ENCODE data around the gene RASEF. TPM values are rescaled to one million over a fixed set of nuclear protein-coding genes. Genes with fewer than 3 reads are reported as not detected.

The RASEF gene
- polyA plus RNA-seq, 4 donors: 2.2 to 14.6 (median 4.7) TPM

- no peak for FAIRE-seq
Measured at GRCh38 chr9:83047839-83048775, 14.8 kb downstream of the RASEF start.

GRCh38 chr9:83043597-83043996, 19.3 kb downstream of the RASEF start:
- Histone ChIP-seq H3K4me3 (ENCODE audit: low read depth in 1 of 3, low read length in 3 of 3) (no peak overlapping the region), H3K36me3 (ENCODE audit: control insufficient read depth in 3 of 3, insufficient read depth in 2 of 3, low read depth in 1 of 3, low read length in 3 of 3) (no peaks in the 10 kb centered on the region), H3K9me3 (ENCODE audit: control insufficient read depth in 2 of 2, insufficient read depth in 1 of 2, low read depth in 1 of 2, low read length in 1 of 2) (peaks cover 0 to 6% of the 10 kb centered on the region in 2 donors), H3K27ac (ENCODE audit: low read depth in 1 of 3, low read length in 2 of 3) (no peak overlapping the region), H3K27me3 (ENCODE audit: control insufficient read depth in 3 of 3, insufficient read depth in 3 of 3, low read length in 3 of 3) (no peaks in the 10 kb centered on the region), H3K4me1 (ENCODE audit: control insufficient read depth in 3 of 3, insufficient read depth in 2 of 3, low read depth in 1 of 3, low read length in 2 of 3) (no peaks in the 10 kb centered on the region)
- 73 to 90% (median 86%) methylated on average over 7 of the region's 7 CpGs for WGBS, 3 donors
- no peak for FAIRE-seq
- no peak for DNase-seq

More at GRCh38 chr9:83047839-83048775, 14.8 kb downstream of the RASEF start:
- Histone ChIP-seq H3K4me3 (ENCODE audit: low read depth in 1 of 3, low read length in 3 of 3) (no peak overlapping the region), H3K27me3 (ENCODE audit: control insufficient read depth in 3 of 3, insufficient read depth in 3 of 3, low read length in 3 of 3) (no peaks in the 10 kb centered on the region), H3K4me1 (ENCODE audit: control insufficient read depth in 3 of 3, insufficient read depth in 2 of 3, low read depth in 1 of 3, low read length in 2 of 3) (no peaks in the 10 kb centered on the region), H3K27ac (ENCODE audit: low read depth in 1 of 3, low read length in 2 of 3) (no peak overlapping the region), H3K9me3 (ENCODE audit: control insufficient read depth in 2 of 2, insufficient read depth in 1 of 2, low read depth in 1 of 2, low read length in 1 of 2) (no peaks in the 10 kb centered on the region), H3K36me3 (ENCODE audit: control insufficient read depth in 3 of 3, insufficient read depth in 2 of 3, low read depth in 1 of 3, low read length in 3 of 3) (no peaks in the 10 kb centered on the region)
- DNase-seq: no peak
- WGBS, 3 donors: 43 to 57% (median 56%) methylated on average over 11 of the region's 11 CpGs

GRCh38 chr9:83041771-83042170, 21.2 kb downstream of the RASEF start:
- Histone ChIP-seq H3K36me3 (ENCODE audit: control insufficient read depth in 3 of 3, insufficient read depth in 2 of 3, low read depth in 1 of 3, low read length in 3 of 3) (no peaks in the 10 kb centered on the region), H3K4me1 (ENCODE audit: control insufficient read depth in 3 of 3, insufficient read depth in 2 of 3, low read depth in 1 of 3, low read length in 2 of 3) (no peaks in the 10 kb centered on the region), H3K4me3 (ENCODE audit: low read depth in 1 of 3, low read length in 3 of 3) (no peak overlapping the region), H3K27ac (ENCODE audit: low read depth in 1 of 3, low read length in 2 of 3) (no peak overlapping the region), H3K9me3 (ENCODE audit: control insufficient read depth in 2 of 2, insufficient read depth in 1 of 2, low read depth in 1 of 2, low read length in 1 of 2) (peaks cover 0 to 6% of the 10 kb centered on the region in 2 donors), H3K27me3 (ENCODE audit: control insufficient read depth in 3 of 3, insufficient read depth in 3 of 3, low read length in 3 of 3) (no peaks in the 10 kb centered on the region)
- FAIRE-seq: no peak
- no peak for DNase-seq
- WGBS, 3 donors: 52 to 68% (median 64%) methylated on average over 1 of the region's 1 CpG

GRCh38 chr9:83039303-83039702, 23.6 kb downstream of the RASEF start:
- H3K27ac ChIP-seq (ENCODE audit: low read depth in 1 of 3, low read length in 2 of 3): no peak overlapping the region
- no peaks in the 10 kb centered on the region for H3K4me1 ChIP-seq (ENCODE audit: control insufficient read depth in 3 of 3, insufficient read depth in 2 of 3, low read depth in 1 of 3, low read length in 2 of 3)
- no peaks in the 10 kb centered on the region for H3K27me3 ChIP-seq (ENCODE audit: control insufficient read depth in 3 of 3, insufficient read depth in 3 of 3, low read length in 3 of 3)
- DNase-seq: no peak
- no peak for FAIRE-seq
- WGBS, 3 donors: 85 to 91% (median 90%) methylated on average over 5 of the region's 5 CpGs
- no peaks in the 10 kb centered on the region for H3K36me3 ChIP-seq (ENCODE audit: control insufficient read depth in 3 of 3, insufficient read depth in 2 of 3, low read depth in 1 of 3, low read length in 3 of 3)
- H3K9me3 ChIP-seq (ENCODE audit: control insufficient read depth in 2 of 2, insufficient read depth in 1 of 2, low read depth in 1 of 2, low read length in 1 of 2): peaks cover 0 to 6% of the 10 kb centered on the region in 2 donors
- H3K4me3 ChIP-seq (ENCODE audit: low read depth in 1 of 3, low read length in 3 of 3): no peak overlapping the region

GRCh38 chr9:83036043-83036442, 26.9 kb downstream of the RASEF start:
- FAIRE-seq (no peak), DNase-seq (no peak)
- Histone ChIP-seq H3K36me3 (ENCODE audit: control insufficient read depth in 3 of 3, insufficient read depth in 2 of 3, low read depth in 1 of 3, low read length in 3 of 3) (no peaks in the 10 kb centered on the region), H3K9me3 (ENCODE audit: control insufficient read depth in 2 of 2, insufficient read depth in 1 of 2, low read depth in 1 of 2, low read length in 1 of 2) (peaks cover 0 to 6% of the 10 kb centered on the region in 2 donors), H3K4me3 (ENCODE audit: low read depth in 1 of 3, low read length in 3 of 3) (no peak overlapping the region), H3K4me1 (ENCODE audit: control insufficient read depth in 3 of 3, insufficient read depth in 2 of 3, low read depth in 1 of 3, low read length in 2 of 3) (no peaks in the 10 kb centered on the region), H3K27me3 (ENCODE audit: control insufficient read depth in 3 of 3, insufficient read depth in 3 of 3, low read length in 3 of 3) (no peaks in the 10 kb centered on the region), H3K27ac (ENCODE audit: low read depth in 1 of 3, low read length in 2 of 3) (no peak overlapping the region)
- 72 to 80% (median 79%) methylated on average over 2 of the region's 2 CpGs for WGBS, 3 donors

GRCh38 chr9:83035143-83035542, 27.8 kb downstream of the RASEF start:
- 77 to 86% (median 81%) methylated on average over 2 of the region's 2 CpGs for WGBS, 3 donors
- Histone ChIP-seq H3K27me3 (ENCODE audit: control insufficient read depth in 3 of 3, insufficient read depth in 3 of 3, low read length in 3 of 3) (no peaks in the 10 kb centered on the region), H3K4me1 (ENCODE audit: control insufficient read depth in 3 of 3, insufficient read depth in 2 of 3, low read depth in 1 of 3, low read length in 2 of 3) (no peaks in the 10 kb centered on the region), H3K36me3 (ENCODE audit: control insufficient read depth in 3 of 3, insufficient read depth in 2 of 3, low read depth in 1 of 3, low read length in 3 of 3) (no peaks in the 10 kb centered on the region), H3K27ac (ENCODE audit: low read depth in 1 of 3, low read length in 2 of 3) (no peak overlapping the region), H3K4me3 (ENCODE audit: low read depth in 1 of 3, low read length in 3 of 3) (no peak overlapping the region), H3K9me3 (ENCODE audit: control insufficient read depth in 2 of 2, insufficient read depth in 1 of 2, low read depth in 1 of 2, low read length in 1 of 2) (peaks cover 0 to 6% of the 10 kb centered on the region in 2 donors)
- no peak for DNase-seq
- FAIRE-seq: no peak

GRCh38 chr9:83034587-83034986, 28.4 kb downstream of the RASEF start:
- Histone ChIP-seq H3K4me1 (ENCODE audit: control insufficient read depth in 3 of 3, insufficient read depth in 2 of 3, low read depth in 1 of 3, low read length in 2 of 3) (no peaks in the 10 kb centered on the region), H3K4me3 (ENCODE audit: low read depth in 1 of 3, low read length in 3 of 3) (no peak overlapping the region), H3K27me3 (ENCODE audit: control insufficient read depth in 3 of 3, insufficient read depth in 3 of 3, low read length in 3 of 3) (no peaks in the 10 kb centered on the region), H3K27ac (ENCODE audit: low read depth in 1 of 3, low read length in 2 of 3) (no peak overlapping the region), H3K36me3 (ENCODE audit: control insufficient read depth in 3 of 3, insufficient read depth in 2 of 3, low read depth in 1 of 3, low read length in 3 of 3) (no peaks in the 10 kb centered on the region), H3K9me3 (ENCODE audit: control insufficient read depth in 2 of 2, insufficient read depth in 1 of 2, low read depth in 1 of 2, low read length in 1 of 2) (peaks cover 0 to under 1% of the 10 kb centered on the region in 2 donors)
- no peak for FAIRE-seq
- WGBS, 3 donors: 70 to 76% (median 74%) methylated on average over 1 of the region's 1 CpG
- no peak for DNase-seq

GRCh38 chr9:83034026-83034425, 28.9 kb downstream of the RASEF start:
- FAIRE-seq (no peak), DNase-seq (no peak)
- H3K27me3 ChIP-seq (ENCODE audit: control insufficient read depth in 3 of 3, insufficient read depth in 3 of 3, low read length in 3 of 3): no peaks in the 10 kb centered on the region
- H3K4me1 ChIP-seq (ENCODE audit: control insufficient read depth in 3 of 3, insufficient read depth in 2 of 3, low read depth in 1 of 3, low read length in 2 of 3): no peaks in the 10 kb centered on the region
- H3K36me3 ChIP-seq (ENCODE audit: control insufficient read depth in 3 of 3, insufficient read depth in 2 of 3, low read depth in 1 of 3, low read length in 3 of 3): no peaks in the 10 kb centered on the region
- 53 to 84% (median 74%) methylated on average over 1 of the region's 1 CpG for WGBS, 3 donors
- no peak overlapping the region for H3K27ac ChIP-seq (ENCODE audit: low read depth in 1 of 3, low read length in 2 of 3)
- no peak overlapping the region for H3K4me3 ChIP-seq (ENCODE audit: low read depth in 1 of 3, low read length in 3 of 3)
- no peaks in the 10 kb centered on the region for H3K9me3 ChIP-seq (ENCODE audit: control insufficient read depth in 2 of 2, insufficient read depth in 1 of 2, low read depth in 1 of 2, low read length in 1 of 2)

All from small intestine (tissue), 7 donors.